ENCODE measurements around the gene KIRREL3.
A peak's percentile ranks its signal among the peaks of the same experiment; 100 is the strongest.

The KIRREL3 gene

DNA sequence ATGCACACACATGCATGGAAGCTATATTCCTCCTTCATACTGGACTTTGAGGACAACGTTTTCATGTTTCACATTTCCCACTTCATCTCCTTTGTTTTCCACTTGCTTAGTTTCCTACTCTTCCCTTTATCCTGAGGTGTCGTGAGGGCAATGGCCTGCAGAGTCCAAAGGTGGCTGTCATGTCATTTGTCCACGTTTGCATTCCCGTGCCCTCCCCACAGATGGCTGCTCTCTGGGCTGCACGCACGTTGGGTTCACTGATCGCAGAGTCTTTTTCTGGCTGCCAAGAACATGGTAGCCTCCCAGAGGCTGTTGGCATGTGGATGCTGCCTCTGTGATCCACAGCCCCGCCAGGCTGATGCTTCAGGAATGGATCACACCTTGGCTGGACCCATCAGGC, 389.1 kb downstream of the KIRREL3 start:
- Mint-ChIP-seq H3K4me3 (no peak overlapping the region), H3K4me1 (no peaks in the 10 kb centered on the region), H3K9me3 (no peaks in the 10 kb centered on the region), H3K27ac (no peak overlapping the region), H3K36me3 (no peaks in the 10 kb centered on the region)
- peak; percentile 3 for ATAC-seq
- DNase-seq (ENCODE audit: low spot score in 2 of 2) = no peak

DNA sequence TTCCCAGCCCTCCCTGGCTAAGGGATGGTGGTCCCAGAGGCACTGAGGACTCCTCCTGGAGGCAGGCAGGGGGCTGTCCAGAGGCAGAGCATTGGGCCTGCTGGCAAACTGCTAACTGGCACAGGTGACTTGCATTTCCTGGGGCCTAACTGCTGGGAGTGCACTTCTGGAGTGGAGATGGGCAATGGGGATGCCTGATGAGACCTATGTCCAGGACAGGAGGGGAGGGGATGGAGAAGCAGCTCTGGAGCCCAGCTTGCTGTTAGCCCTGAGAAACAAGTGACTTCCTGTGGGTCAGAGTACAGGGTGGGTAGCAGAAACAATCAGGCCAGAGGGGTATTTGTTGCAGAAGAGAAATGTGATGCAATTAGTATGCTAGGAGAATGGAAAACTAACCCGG, 391.9 kb downstream of the KIRREL3 start:
- Mint-ChIP-seq H3K27ac (no peak overlapping the region), H3K9me3 (no peaks in the 10 kb centered on the region), H3K36me3 (no peaks in the 10 kb centered on the region), H3K4me3 (no peak overlapping the region), H3K4me1 (no peaks in the 10 kb centered on the region)
- no peak for ATAC-seq
- DNase-seq (ENCODE audit: low spot score in 2 of 2) = no peak

DNA sequence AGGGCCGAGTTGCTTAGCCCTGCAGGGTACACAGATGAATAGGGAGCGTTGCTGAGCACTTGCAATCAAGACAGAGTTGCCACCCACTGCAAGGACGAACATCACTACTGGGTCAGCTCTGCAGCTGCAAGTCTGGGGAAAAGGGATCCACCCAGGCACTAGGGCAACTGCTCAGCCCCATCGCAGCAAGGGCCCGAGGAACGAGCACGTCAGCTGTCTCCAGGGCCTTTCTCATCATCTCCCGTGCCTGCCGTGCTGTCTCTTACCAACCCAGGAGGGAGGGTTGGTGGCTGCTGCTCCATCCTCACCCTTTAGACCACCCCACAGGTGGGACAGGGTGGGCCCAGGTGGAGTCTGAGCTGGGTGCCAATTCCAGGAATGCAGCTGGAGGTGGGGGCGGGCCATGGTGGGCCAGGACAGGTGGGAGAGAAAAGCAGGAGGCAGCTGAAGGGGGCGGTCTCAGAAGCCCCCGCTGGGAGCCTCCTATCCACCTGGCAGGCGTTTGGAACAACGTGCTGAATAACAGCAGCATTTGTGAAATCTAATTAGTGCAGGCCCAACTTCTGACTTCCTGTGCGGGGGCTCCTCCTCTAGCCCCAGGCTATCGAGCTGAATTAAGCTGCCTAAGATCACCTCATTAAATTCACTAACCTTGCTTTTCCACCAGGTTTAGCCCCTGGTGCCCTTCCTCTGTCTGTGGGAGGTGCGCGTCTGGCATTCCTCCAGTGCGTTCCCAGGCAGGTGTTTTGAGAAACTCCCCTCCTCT, 392.6 kb downstream of the KIRREL3 start:
- ATAC-seq (no peak), DNase-seq (ENCODE audit: low spot score in 2 of 2) (no peak)
- Mint-ChIP-seq H3K4me3 (no peak overlapping the region), H3K4me1 (no peaks in the 10 kb centered on the region), H3K36me3 (no peaks in the 10 kb centered on the region), H3K9me3 (no peaks in the 10 kb centered on the region), H3K27ac (no peak overlapping the region)

DNA sequence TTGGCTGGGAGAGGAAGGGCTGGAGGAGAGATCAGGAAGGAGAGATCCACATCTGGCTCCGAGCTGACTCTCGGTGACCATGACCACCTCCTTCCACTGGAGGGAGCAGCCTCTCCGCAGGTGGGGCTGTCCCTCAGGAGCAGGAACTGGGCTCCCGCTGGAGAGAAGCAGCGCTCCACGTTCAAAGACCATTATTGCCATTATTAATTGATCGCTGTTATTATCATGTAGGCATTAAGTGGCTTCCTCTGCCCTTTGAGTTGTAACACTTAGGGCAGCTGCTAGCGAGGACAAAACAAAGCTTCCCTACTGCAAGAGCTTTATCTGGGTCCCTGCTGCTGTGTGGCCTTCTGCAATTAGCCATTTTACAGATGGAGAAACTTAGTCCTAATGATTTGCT, 393.2 kb downstream of the KIRREL3 start:
- no peak overlapping the region for H3K4me3 Mint-ChIP-seq
- H3K4me1 Mint-ChIP-seq = no peaks in the 10 kb centered on the region
- no peaks in the 10 kb centered on the region for H3K36me3 Mint-ChIP-seq
- H3K27ac Mint-ChIP-seq = no peak overlapping the region
- no peaks in the 10 kb centered on the region for H3K9me3 Mint-ChIP-seq
- ATAC-seq (no peak), DNase-seq (ENCODE audit: low spot score in 2 of 2) (peak in 1 of 2 donors; percentile 49)

DNA sequence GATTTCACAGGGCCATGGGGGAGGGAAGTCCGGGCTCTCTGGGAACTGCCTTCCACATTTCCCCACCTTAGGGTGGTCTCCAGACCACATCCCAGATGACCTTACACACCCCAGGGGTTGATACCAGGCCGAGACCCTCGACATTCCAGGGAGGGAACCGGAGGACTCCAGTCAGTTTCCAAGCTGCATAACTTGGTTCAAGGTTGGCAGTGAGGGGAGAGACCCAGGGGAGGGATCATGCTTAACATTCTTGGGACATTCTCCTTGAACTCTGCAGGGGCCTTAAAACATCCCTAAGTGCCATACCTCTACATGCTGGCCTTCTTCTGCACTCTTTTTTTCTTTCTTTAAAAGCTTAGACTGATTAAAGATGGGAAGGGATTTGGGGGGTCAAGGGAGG, 394.1 kb downstream of the KIRREL3 start:
- ATAC-seq = no peak
- Mint-ChIP-seq H3K4me1 (no peaks in the 10 kb centered on the region), H3K27ac (no peak overlapping the region), H3K9me3 (no peaks in the 10 kb centered on the region), H3K4me3 (no peak overlapping the region), H3K36me3 (no peaks in the 10 kb centered on the region)
- no peak for DNase-seq (ENCODE audit: low spot score in 2 of 2)

DNA sequence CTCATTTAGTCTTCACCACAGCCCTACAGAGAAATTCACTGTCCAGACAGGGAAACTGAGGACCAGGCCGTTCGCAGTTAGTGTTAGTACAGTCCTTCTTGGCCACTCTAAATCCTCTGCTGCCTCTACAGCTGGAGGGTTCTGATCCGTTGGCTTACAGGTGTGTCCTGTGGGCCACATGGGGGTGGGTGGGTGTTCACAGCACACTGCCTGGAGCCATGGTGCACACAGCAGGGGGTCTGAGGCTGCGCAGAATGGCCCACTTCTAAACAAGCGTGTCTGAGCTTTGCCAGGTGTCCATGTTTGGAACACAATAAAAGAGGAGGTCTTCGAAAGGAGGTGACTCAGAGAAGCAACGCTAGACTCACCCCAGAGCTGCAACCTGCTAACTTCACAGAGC, 396.1 kb downstream of the KIRREL3 start:
- Mint-ChIP-seq H3K4me1 (no peaks in the 10 kb centered on the region), H3K36me3 (no peaks in the 10 kb centered on the region), H3K27ac (no peak overlapping the region), H3K4me3 (no peak overlapping the region), H3K9me3 (no peaks in the 10 kb centered on the region)
- ATAC-seq (no peak), DNase-seq (ENCODE audit: low spot score in 2 of 2) (no peak)

DNA sequence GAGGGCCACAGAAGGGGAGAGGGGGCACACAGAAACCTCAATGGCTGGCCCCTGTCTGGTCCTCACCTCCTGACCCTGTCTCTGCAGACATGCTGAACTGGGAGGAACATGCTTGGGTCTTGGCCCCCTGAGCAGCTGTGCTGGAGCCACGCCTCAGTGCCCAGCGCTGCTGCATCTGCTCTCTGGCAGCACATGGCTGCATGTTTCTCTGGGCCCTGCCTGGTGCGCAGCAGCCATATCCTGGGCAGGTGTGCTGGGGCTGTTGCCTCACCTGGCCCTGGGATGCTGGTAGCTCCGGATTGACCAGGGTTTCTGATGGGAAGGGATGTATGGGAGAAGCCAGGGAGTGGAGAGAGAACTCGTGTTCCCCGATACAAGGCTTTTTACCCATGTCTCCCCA, 397.1 kb downstream of the KIRREL3 start:
- Mint-ChIP-seq H3K9me3 (no peaks in the 10 kb centered on the region), H3K36me3 (no peaks in the 10 kb centered on the region), H3K4me1 (no peaks in the 10 kb centered on the region), H3K4me3 (no peak overlapping the region), H3K27ac (no peak overlapping the region)
- DNase-seq (ENCODE audit: low spot score in 2 of 2) = no peak
- ATAC-seq = no peak

DNA sequence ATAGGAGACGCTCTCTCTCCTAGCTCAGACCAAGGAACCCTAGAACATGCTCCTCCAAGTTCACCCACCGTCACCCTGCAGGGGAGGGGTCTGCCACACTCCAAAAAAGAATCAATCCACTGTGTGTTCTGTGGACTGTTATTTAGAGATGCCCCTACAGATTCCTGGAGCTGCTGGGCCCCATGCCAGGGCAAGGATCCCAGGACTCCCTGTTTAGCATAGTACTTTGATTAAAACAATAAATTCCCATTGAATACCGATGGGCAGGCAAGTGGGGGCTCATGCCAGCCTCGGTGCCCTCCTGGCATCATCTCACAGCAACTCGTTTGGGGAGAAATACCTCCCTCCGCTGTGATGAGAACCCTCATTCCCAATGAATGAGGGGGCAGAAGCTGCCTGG, 397.6 kb downstream of the KIRREL3 start:
- no peak overlapping the region for H3K4me3 Mint-ChIP-seq
- no peaks in the 10 kb centered on the region for H3K36me3 Mint-ChIP-seq
- no peaks in the 10 kb centered on the region for H3K9me3 Mint-ChIP-seq
- H3K27ac Mint-ChIP-seq = no peak overlapping the region
- ATAC-seq (no peak), DNase-seq (ENCODE audit: low spot score in 2 of 2) (no peak)
- H3K4me1 Mint-ChIP-seq = no peaks in the 10 kb centered on the region

DNA sequence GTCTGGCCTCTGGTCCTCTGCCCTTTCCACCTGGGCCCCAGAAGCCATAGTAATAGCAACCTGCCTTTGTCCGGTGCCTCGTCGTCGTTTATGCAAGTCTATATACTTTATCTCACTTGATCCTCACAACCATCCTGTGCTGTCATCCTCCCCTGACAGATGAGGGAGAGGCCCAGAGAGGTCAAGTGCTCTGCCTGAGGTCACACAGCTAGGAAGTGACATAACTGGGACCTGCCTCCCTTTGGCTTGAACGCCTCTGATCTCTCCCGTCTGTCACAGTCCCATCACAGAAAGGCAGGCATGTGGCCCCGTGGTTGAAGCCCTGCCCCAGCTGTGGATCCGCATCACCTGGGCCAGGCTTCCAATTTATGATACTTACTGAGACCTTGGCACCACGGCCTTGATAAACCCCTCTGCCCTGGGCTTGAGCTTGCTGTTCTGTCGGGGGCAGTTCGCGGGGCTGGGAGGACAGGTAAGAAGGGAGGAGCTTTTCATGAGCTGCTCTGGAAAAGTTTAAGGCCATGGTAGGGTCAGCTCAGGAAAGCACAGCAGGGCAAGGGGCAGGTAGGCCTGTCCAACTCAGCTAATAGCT, 398.1 kb downstream of the KIRREL3 start:
- H3K4me3 Mint-ChIP-seq = no peak overlapping the region
- no peaks in the 10 kb centered on the region for H3K9me3 Mint-ChIP-seq
- H3K4me1 Mint-ChIP-seq = no peaks in the 10 kb centered on the region
- no peaks in the 10 kb centered on the region for H3K36me3 Mint-ChIP-seq
- ATAC-seq (no peak), DNase-seq (ENCODE audit: low spot score in 2 of 2) (no peak)
- no peak overlapping the region for H3K27ac Mint-ChIP-seq

DNA sequence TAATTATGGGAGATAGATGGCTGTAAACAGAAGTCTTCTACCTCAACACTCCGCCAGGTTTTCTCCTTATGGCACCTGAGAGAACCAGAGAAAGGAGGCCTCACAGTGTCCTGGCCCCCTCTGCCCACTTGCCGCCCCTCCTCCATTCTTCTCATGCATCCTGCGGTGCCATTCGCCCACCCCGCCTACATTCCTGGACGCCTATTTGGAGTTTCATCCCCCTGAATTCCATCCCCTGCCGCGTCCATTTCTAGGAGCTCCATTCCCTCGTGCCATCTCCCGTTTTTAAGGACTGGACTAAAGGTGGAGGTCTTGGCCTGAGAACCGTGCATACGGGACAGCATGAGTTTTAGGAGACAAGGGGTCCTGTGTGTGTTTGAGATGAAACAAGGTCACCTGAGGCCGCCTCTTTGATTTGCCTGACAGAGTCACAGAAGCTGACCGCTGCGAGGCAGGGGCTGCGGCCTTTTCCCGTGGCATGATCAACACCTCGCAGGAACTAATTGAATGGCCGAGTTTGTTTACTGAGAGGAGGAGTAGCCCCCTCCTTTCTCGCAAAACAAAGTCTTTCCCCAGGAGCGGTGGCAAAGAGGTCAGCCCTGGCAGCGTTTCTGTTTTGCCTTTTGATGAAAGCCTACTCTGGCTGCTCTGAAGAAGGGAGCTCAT, 398.9 kb downstream of the KIRREL3 start:
- no peak for DNase-seq (ENCODE audit: low spot score in 2 of 2)
- Mint-ChIP-seq H3K4me1 (no peaks in the 10 kb centered on the region), H3K4me3 (no peak overlapping the region), H3K36me3 (no peaks in the 10 kb centered on the region), H3K27ac (no peak overlapping the region), H3K9me3 (no peaks in the 10 kb centered on the region)
- no peak for ATAC-seq

DNA sequence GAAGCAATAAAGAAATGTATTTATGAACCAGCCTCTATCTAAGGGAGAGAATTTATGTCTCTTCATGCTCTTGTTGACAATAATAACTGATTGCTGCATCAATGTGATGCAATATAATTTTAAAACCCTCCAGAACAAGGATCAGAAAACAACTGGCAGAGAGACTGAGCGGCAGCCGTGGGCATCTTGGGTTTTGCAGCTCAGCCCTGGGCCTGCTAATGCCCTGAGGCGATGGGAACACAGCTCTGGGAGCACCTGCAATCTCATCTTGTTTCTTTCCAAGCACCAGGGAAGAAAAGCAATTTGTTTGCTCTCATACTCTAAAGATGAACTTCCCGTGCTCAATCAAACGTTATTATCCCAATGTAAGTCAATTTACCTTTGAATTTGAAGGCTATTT, 399.4 kb downstream of the KIRREL3 start:
- ATAC-seq = no peak
- no peak for DNase-seq (ENCODE audit: low spot score in 2 of 2)
- Mint-ChIP-seq H3K4me1 (no peaks in the 10 kb centered on the region), H3K4me3 (no peak overlapping the region), H3K27ac (no peak overlapping the region), H3K36me3 (no peaks in the 10 kb centered on the region), H3K9me3 (no peaks in the 10 kb centered on the region)

DNA sequence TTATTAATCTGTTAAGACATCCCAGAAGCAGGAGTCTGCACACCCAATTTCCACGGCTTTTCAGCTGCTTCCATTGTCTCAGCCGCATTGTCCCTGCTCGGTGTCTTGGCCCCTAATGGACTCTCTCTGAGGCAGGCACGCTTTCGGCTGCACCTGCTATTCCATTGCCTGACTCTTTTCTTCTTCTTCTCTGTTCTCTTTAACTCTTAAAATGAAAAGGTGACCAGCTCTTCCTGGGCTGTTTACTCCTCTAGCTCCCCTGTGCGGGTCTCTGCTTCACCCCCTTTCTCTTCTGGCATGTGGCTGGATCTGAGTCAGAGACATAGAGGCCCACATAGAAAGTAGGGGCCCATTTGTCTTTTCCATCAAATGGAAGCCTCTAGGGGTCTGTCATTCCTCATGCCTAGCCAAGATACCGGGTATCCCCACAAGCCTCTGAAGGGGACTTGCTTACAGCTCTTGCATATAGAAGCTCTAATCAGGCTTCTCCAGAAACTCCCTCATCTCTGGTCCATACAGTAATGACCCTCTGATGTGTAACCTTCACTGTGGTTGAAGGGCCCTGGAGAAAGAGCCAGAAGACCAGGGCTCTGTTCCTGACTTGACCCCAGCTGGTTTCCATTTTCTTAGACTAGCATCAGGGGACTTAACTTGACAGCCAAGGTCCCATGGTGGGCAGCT, 401.2 kb downstream of the KIRREL3 start:
- Mint-ChIP-seq H3K9me3 (no peaks in the 10 kb centered on the region), H3K27ac (no peak overlapping the region), H3K4me3 (no peak overlapping the region), H3K36me3 (no peaks in the 10 kb centered on the region), H3K4me1 (no peaks in the 10 kb centered on the region)
- DNase-seq (ENCODE audit: low spot score in 2 of 2) = no peak
- no peak for ATAC-seq

DNA sequence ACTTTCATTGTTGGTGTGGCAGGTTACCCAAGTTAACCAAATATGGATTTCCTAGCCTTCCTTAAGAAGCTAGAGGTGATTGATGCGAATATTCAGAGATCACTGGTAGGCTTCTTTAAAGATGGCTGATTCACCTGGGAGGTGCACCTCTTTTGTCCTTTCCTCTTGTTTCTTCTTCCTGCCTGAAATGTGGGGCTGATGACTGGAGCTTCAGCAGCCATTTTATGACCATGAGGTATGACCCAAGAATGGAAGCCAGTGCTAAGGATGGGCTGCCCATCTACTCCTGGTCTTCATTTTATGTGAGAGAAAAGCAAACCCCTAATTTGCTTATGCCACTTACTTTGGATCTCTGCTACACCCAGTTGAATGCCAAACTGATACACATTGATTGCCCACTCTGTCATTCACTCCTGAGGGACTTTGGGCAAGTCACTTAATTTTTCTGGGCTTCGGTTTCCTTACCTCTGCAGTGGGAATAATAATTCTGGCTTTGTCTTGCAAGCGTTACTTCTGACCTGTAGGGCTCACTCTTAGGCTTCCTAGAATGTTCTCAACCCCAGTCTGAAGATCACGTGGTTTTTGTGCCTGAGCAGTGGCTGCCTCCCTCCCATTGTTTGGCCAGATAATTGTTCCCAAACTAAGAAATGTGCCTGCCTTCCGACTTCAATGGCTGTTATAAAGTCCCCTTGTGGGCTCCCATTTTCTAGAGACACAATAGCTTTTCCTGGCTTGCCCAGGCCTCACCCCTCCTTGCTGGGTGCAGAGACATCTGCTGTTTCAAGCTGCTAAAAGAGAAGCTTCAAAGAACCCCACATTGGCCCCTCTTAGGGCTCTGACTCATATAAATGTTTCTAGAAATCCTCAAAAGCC, 402.0 kb downstream of the KIRREL3 start:
- DNase-seq (ENCODE audit: low spot score in 2 of 2) = no peak
- H3K4me1 Mint-ChIP-seq = no peaks in the 10 kb centered on the region
- no peak overlapping the region for H3K4me3 Mint-ChIP-seq
- no peaks in the 10 kb centered on the region for H3K9me3 Mint-ChIP-seq
- no peaks in the 10 kb centered on the region for H3K36me3 Mint-ChIP-seq
- no peak overlapping the region for H3K27ac Mint-ChIP-seq
- ATAC-seq = no peak

DNA sequence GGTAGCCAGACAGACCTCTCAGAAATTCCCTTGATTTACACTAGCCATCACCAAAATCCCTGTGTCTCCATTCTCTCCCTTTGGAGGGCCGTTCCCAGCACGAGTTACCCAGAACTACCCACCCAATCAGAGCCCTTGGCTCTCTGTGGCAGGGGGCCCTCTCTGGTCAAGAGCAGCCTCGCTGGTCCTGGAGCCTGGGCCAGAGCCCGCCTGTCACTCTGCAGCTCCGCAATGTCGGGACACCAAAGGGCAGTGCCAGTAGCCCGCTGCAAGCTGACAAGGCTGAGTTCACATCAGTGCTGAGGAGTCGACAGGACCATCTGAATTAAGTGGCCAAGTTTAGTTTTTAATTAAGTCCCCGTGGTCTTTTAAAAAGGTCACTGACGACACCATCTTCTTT, 403.5 kb downstream of the KIRREL3 start:
- Mint-ChIP-seq H3K36me3 (no peaks in the 10 kb centered on the region), H3K4me1 (no peaks in the 10 kb centered on the region), H3K9me3 (no peaks in the 10 kb centered on the region), H3K27ac (no peak overlapping the region), H3K4me3 (no peak overlapping the region)
- DNase-seq (ENCODE audit: low spot score in 2 of 2) (no peak), ATAC-seq (no peak)

DNA sequence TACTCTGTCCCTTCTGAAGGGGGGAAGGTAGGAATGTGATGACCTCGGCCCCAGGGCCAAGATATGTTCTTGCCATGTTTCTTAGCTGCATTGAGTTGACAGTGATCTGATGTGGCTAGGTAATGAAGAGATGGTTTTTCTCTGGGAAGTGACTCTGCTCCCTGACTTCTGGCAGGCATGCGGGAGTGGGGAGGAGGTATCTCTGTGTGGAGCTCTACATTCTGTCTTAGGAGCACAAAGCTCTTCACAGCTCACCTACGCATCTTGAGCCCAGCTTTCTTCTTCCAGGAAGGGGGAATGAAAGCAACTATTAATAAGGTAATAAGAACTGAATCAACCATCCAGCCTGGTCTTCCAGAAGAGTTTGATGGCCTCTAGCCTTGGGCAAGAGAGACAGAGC, 404.1 kb downstream of the KIRREL3 start:
- DNase-seq (ENCODE audit: low spot score in 2 of 2) (no peak), ATAC-seq (no peak)
- no peaks in the 10 kb centered on the region for H3K36me3 Mint-ChIP-seq
- no peak overlapping the region for H3K27ac Mint-ChIP-seq
- no peaks in the 10 kb centered on the region for H3K9me3 Mint-ChIP-seq
- no peaks in the 10 kb centered on the region for H3K4me1 Mint-ChIP-seq
- H3K4me3 Mint-ChIP-seq = no peak overlapping the region

All from stimulated activated effector memory CD8-positive, alpha-beta T cell treated with anti-CD3 and anti-CD28 coated beads, Interleukin-12 subunit alpha, Interleukin-12 subunit beta, amount 100 ng/mL, for 72 hours (primary cell).